Panc1 (cell line): ENCODE results near the gene COL4A3. TPM values are rescaled to one million over a fixed set of nuclear protein-coding genes. Genes with fewer than 3 reads are reported as not detected.

ENCODE experiments used
- ATAC-seq: fragments of 200-7000 bp; cut with Tn5 transposase; 2 replicates; pipeline ENCODE4 v1.9.1; 2020; ENCODE audit warnings: mild to moderate bottlenecking, moderate library complexity
- BruUV-seq: library from RNA; stranded (reverse); fragments of 400-500 nt; replicated peaks from 2 replicates; lab custom pipeline; 2021; lab: Mats Ljungman, UMichigan
- CTCF ChIA-PET: fragments of 300-600 bp; sonication (Branson Sonifier 250); formaldehyde crosslinking; loops from one replicate; lab custom pipeline; 2022; ENCODE audit warnings: antibody characterized with exemption; lab: Charles Lee
- POLR2A ChIA-PET: fragments of 300-600 bp; sonication (Branson Sonifier 250); formaldehyde crosslinking; loops from one replicate; lab custom pipeline; 2022; ENCODE audit warnings: antibody characterized with exemption; lab: Charles Lee
- DNase-seq: peaks from one replicate; pipeline ENCODE4 v3.0.0-alpha.2; 2010; ENCODE audit warnings: low read depth, low spot score
- H3K27ac ChIP-seq: 2 replicates; pipeline ENCODE4 v1.5.1; 2011; ENCODE audit warnings: mild to moderate bottlenecking, low read length, inconsistent platforms
- H3K27me3 ChIP-seq: fragments of 200-500 bp; sonication (Bioruptor generic); 2 replicates; pipeline ENCODE4 v1.6.0; 2014; ENCODE audit warnings: low read length, inconsistent platforms; ENCODE audit not compliant: control insufficient read depth, insufficient read depth
- H3K36me3 ChIP-seq: fragments of 200-500 bp; sonication (Bioruptor generic); 2 replicates; pipeline ENCODE4 v1.5.1; 2014; ENCODE audit warnings: inconsistent platforms, mild to moderate bottlenecking, low read length, moderate library complexity; ENCODE audit not compliant: control insufficient read depth, insufficient read depth
- H3K4me1 ChIP-seq: 2 replicates; pipeline ENCODE4 v1.5.1; 2011; ENCODE audit warnings: inconsistent platforms, mild to moderate bottlenecking, low read length, moderate library complexity; ENCODE audit not compliant: control insufficient read depth, insufficient read depth
- H3K4me3 ChIP-seq, 2 experiments: 2 replicates each; pipeline ENCODE4 v1.5.1; 2011 to 2012; ENCODE audit warnings: low read depth in 2 of 2, low read length in 2 of 2, mild to moderate bottlenecking in 2 of 2, inconsistent platforms in 1 of 2, moderate library complexity in 1 of 2
- H3K9me3 ChIP-seq: fragments of 200-500 bp; sonication (Bioruptor generic); 2 replicates; pipeline ENCODE4 v1.5.1; 2014; ENCODE audit warnings: low read depth, mild to moderate bottlenecking, inconsistent platforms, low read length, moderate library complexity; ENCODE audit not compliant: control insufficient read depth, insufficient read depth
- CTCF ChIP-seq: fragments of 450-650 bp; IDR thresholded peaks from 2 replicates; pipeline ENCODE4 v1.5.1; 2017; ENCODE audit warnings: mild to moderate bottlenecking
- POLR2AphosphoS5 ChIP-seq: IDR thresholded peaks from 2 replicates; pipeline ENCODE4 v1.6.1; 2012; ENCODE audit warnings: mild to moderate bottlenecking, low read depth, low read length, moderate library complexity
- REST ChIP-seq, 2 experiments: IDR thresholded peaks; 2 replicates each; pipeline ENCODE4 v1.6.1; 2011 to 2012; ENCODE audit warnings: low read depth in 2 of 2, control low read depth in 1 of 2, low read length in 1 of 2, mild to moderate bottlenecking in 1 of 2, moderate library complexity in 1 of 2; ENCODE audit not compliant: insufficient read depth in 1 of 2
- SIN3A ChIP-seq: IDR thresholded peaks from 2 replicates; pipeline ENCODE4 v1.6.1; 2012; ENCODE audit warnings: low read depth, mild to moderate bottlenecking, low read length, moderate library complexity, borderline replicate concordance; ENCODE audit not compliant: insufficient read depth
- TCF7L2 ChIP-seq: IDR thresholded peaks from 2 replicates; pipeline ENCODE4 v1.6.1; 2011; ENCODE audit warnings: mild to moderate bottlenecking, low read depth, low read length, inconsistent platforms
- in situ Hi-C: cut with HindIII; loops from 2 replicates; pipeline ENCODE4 v1.10.0; 2016; ENCODE audit warnings: low sequenced_read_pairs, low pct_unique_long_range_greater_than_20kb
- intact Hi-C: fragments of 100-400 bp; cut with micrococcal nuclease; formaldehyde crosslinking; loops from one replicate; pipeline ENCODE4 v1.10.0; 2022; ENCODE audit not compliant: unreplicated experiment
- total RNA-seq: library from RNA; stranded (reverse); gene quantifications from one replicate; pipeline ENCODE4 v1.2.1, GENCODE V29; 2021; ENCODE audit not compliant: unreplicated experiment

COL4A3 gene
- total RNA-seq, 1 experiment from 2014 or later = 0.18 TPM

- Histone ChIP-seq H3K27me3 (peaks cover 37% of the 10 kb centered on the region), H3K9me3 (no peaks in the 10 kb centered on the region), H3K4me3 (no peak overlapping the region), H3K27ac (no peak overlapping the region), H3K36me3 (no peaks in the 10 kb centered on the region; the same call in 1 of the 2 replicates), H3K4me1 (peaks cover 4% of the 10 kb centered on the region; the same call in 1 of the 2 replicates)
- ATAC-seq = no peak
- no peak for TF ChIP-seq POLR2AphosphoS5
- TF ChIP-seq SIN3A = no peak
- no peak for TF ChIP-seq REST (IDR thresholded peaks at IDR 0.05; ENCODE audit: insufficient read depth in 1 of 2, low read depth in 2 of 2, low read length in 1 of 2)
- TF ChIP-seq TCF7L2 = no peak
- no peak for TF ChIP-seq CTCF
- DNase-seq = no peak
- in situ Hi-C loops (no loop called here), intact Hi-C loops (no loop called here)
- ChIA-PET CTCF (no interaction called here), POLR2A (no interaction called here)
- BruUV-seq = no TSS peak
Observed at GRCh38 chr2:227161947-227162346, 2.5 kb upstream of the COL4A3 start.

GRCh38 chr2:227163485-227163997 is 883 bp upstream of the COL4A3 start:
- CTCF ChIA-PET = no interaction called here
- H3K27me3 ChIP-seq = peaks cover 44% of the 10 kb centered on the region
- no peak for TF ChIP-seq REST (IDR thresholded peaks at IDR 0.05; ENCODE audit: insufficient read depth in 1 of 2, low read depth in 2 of 2, low read length in 1 of 2)
- in situ Hi-C loops = no loop called here
- H3K9me3 ChIP-seq = no peaks in the 10 kb centered on the region
- DNase-seq (no peak), ATAC-seq (peak; percentile 53; the same call in 1 of the 2 replicates)
- no peaks in the 10 kb centered on the region; the same call in 1 of the 2 replicates for H3K36me3 ChIP-seq
- H3K4me3 ChIP-seq = peak overlapping the region; percentile 31 to 42
- POLR2A ChIA-PET = no interaction called here
- intact Hi-C loops = no loop called here
- peaks cover 4% of the 10 kb centered on the region; the same call in 1 of the 2 replicates for H3K4me1 ChIP-seq
- no TSS peak for BruUV-seq
- H3K27ac ChIP-seq = no peak overlapping the region
